ENCODE results near the gene RTF2. TPM values are rescaled to one million over a fixed set of nuclear protein-coding genes. Genes with fewer than 3 reads are reported as not detected.

RTF2 gene
- total RNA-seq, 2 experiments from 2014 or later: 118 to 125 TPM

GRCh38 chr20:56438284-56438683, 30.1 kb upstream of the RTF2 start:
- Mint-ChIP-seq H3K4me3 (no peak overlapping the region), H3K27me3 (ENCODE audit: low read depth) (no peaks in the 10 kb centered on the region), H3K27ac (peak overlapping the region; percentile 32), H3K36me3 (ENCODE audit: low read depth) (peaks cover 56% of the 10 kb centered on the region), H3K9me3 (ENCODE audit: insufficient read depth) (no peaks in the 10 kb centered on the region), H3K4me1 (ENCODE audit: low read depth) (peaks cover 59% of the 10 kb centered on the region)
- CTCF ChIA-PET: interaction anchor here (0.6 kb wide), 1 partner anchor 810 kb away, joined by 3 read pairs; no protein-coding TSS in a partner anchor
- POLR2A ChIA-PET: no interaction called here
- DNase-seq (no peak), ATAC-seq (no peak)

- peaks cover 62% of the 10 kb centered on the region for H3K4me1 Mint-ChIP-seq (ENCODE audit: low read depth)
- H3K27me3 Mint-ChIP-seq (ENCODE audit: low read depth): no peaks in the 10 kb centered on the region
- H3K36me3 Mint-ChIP-seq (ENCODE audit: low read depth): peaks cover 51% of the 10 kb centered on the region
- no peaks in the 10 kb centered on the region for H3K9me3 Mint-ChIP-seq (ENCODE audit: insufficient read depth)
- H3K27ac Mint-ChIP-seq: peak overlapping the region; percentile 88
- CTCF ChIA-PET: interaction anchor here (0.9 to 1.7 kb wide), 8 partner anchors 14 to 42 kb away, joined by 3 to 10 read pairs (median 4); partner anchors contain the start of gene CASS4
- POLR2A ChIA-PET: interaction anchor here (1.0 to 1.8 kb wide), 5 partner anchors 9 to 48 kb away, joined by 3 to 10 read pairs (median 7); partner anchors contain the start of genes AURKA, CASS4 and CSTF1
- ATAC-seq: peak; percentile 42
- peak; percentile 43 for DNase-seq
- H3K4me3 Mint-ChIP-seq: peak overlapping the region; percentile 42
Measured at GRCh38 chr20:56439771-56440291, 28.6 kb upstream of the RTF2 start.

GRCh38 chr20:56440346-56441007, 27.9 kb upstream of the RTF2 start:
- no peaks in the 10 kb centered on the region for H3K27me3 Mint-ChIP-seq (ENCODE audit: low read depth)
- H3K9me3 Mint-ChIP-seq (ENCODE audit: insufficient read depth): no peaks in the 10 kb centered on the region
- ChIA-PET POLR2A (interaction anchor here (1.0 to 1.8 kb wide), 3 partner anchors 12 to 29 kb away, joined by 3 to 10 read pairs (median 7); partner anchors contain the start of gene CASS4), CTCF (interaction anchor here (1.0 to 3.0 kb wide), 7 partner anchors 15 to 43 kb away, joined by 3 to 10 read pairs (median 5); partner anchors contain the start of gene CASS4)
- DNase-seq (peak; percentile 84), ATAC-seq (peak; percentile 64)
- peak overlapping the region; percentile 88 for H3K27ac Mint-ChIP-seq
- H3K4me3 Mint-ChIP-seq: peak overlapping the region; percentile 42
- peaks cover 64% of the 10 kb centered on the region for H3K4me1 Mint-ChIP-seq (ENCODE audit: low read depth)
- H3K36me3 Mint-ChIP-seq (ENCODE audit: low read depth): peaks cover 53% of the 10 kb centered on the region

GRCh38 chr20:56442389-56443365, 25.8 kb upstream of the RTF2 start:
- ATAC-seq (no peak), DNase-seq (no peak)
- H3K27me3 Mint-ChIP-seq (ENCODE audit: low read depth): no peaks in the 10 kb centered on the region
- peak overlapping the region; percentile 20 for H3K4me3 Mint-ChIP-seq
- peaks cover 57% of the 10 kb centered on the region for H3K36me3 Mint-ChIP-seq (ENCODE audit: low read depth)
- H3K4me1 Mint-ChIP-seq (ENCODE audit: low read depth): peaks cover 64% of the 10 kb centered on the region
- H3K9me3 Mint-ChIP-seq (ENCODE audit: insufficient read depth): no peaks in the 10 kb centered on the region
- ChIA-PET CTCF (interaction anchor here (1.0 to 3.0 kb wide), 9 partner anchors 9 to 49 kb away, joined by 3 to 9 read pairs (median 5); no protein-coding TSS in a partner anchor), POLR2A (interaction anchor here (0.7 to 2.9 kb wide), 8 partner anchors 18 to 50 kb away, joined by 3 to 14 read pairs (median 4); partner anchors contain the start of genes AURKA, CASS4, CSTF1 and RTF2)
- H3K27ac Mint-ChIP-seq: peak overlapping the region; percentile 80

- Mint-ChIP-seq H3K36me3 (ENCODE audit: low read depth) (peaks cover 55% of the 10 kb centered on the region), H3K4me3 (no peak overlapping the region), H3K27ac (peak overlapping the region; percentile 22), H3K9me3 (ENCODE audit: insufficient read depth) (no peaks in the 10 kb centered on the region), H3K4me1 (ENCODE audit: low read depth) (peaks cover 54% of the 10 kb centered on the region), H3K27me3 (ENCODE audit: low read depth) (no peaks in the 10 kb centered on the region)
- POLR2A ChIA-PET: interaction anchor here (0.8 to 2.9 kb wide), 6 partner anchors 17 to 52 kb away, joined by 3 to 14 read pairs (median 4); partner anchors contain the start of genes AURKA, CASS4, CSTF1 and RTF2
- DNase-seq (no peak), ATAC-seq (no peak)
- CTCF ChIA-PET: interaction anchor here (1.2 to 3.0 kb wide), 4 partner anchors 10 to 32 kb away, joined by 4 to 9 read pairs (median 8); partner anchors contain the start of gene CASS4
Measured at GRCh38 chr20:56443654-56444540, 24.5 kb upstream of the RTF2 start.

GRCh38 chr20:56445130-56445529, 23.3 kb upstream of the RTF2 start:
- POLR2A ChIA-PET: interaction anchor here (0.8 kb wide), 1 partner anchor 32 kb away, joined by 3 read pairs; no protein-coding TSS in a partner anchor
- Mint-ChIP-seq H3K4me3 (no peak overlapping the region), H3K36me3 (ENCODE audit: low read depth) (peaks cover 54% of the 10 kb centered on the region), H3K27ac (no peak overlapping the region), H3K9me3 (ENCODE audit: insufficient read depth) (no peaks in the 10 kb centered on the region), H3K27me3 (ENCODE audit: low read depth) (no peaks in the 10 kb centered on the region), H3K4me1 (ENCODE audit: low read depth) (peaks cover 44% of the 10 kb centered on the region)
- CTCF ChIA-PET: interaction anchor here (1.2 kb wide), 1 partner anchor 33 kb away, joined by 4 read pairs; the partner anchor contains the start of gene CASS4
- DNase-seq (no peak), ATAC-seq (no peak)

- ATAC-seq (no peak), DNase-seq (no peak)
- ChIA-PET POLR2A (no interaction called here), CTCF (no interaction called here)
- Mint-ChIP-seq H3K27me3 (ENCODE audit: low read depth) (no peaks in the 10 kb centered on the region), H3K4me1 (ENCODE audit: low read depth) (peaks cover 40% of the 10 kb centered on the region), H3K27ac (no peak overlapping the region), H3K4me3 (no peak overlapping the region), H3K36me3 (ENCODE audit: low read depth) (peaks cover 53% of the 10 kb centered on the region), H3K9me3 (ENCODE audit: insufficient read depth) (no peaks in the 10 kb centered on the region)
Measured at GRCh38 chr20:56445540-56445939, 22.9 kb upstream of the RTF2 start.

- ChIA-PET CTCF (interaction anchor here (1.6 kb wide), 1 partner anchor 12 kb away, joined by 3 read pairs; no protein-coding TSS in a partner anchor), POLR2A (interaction anchor here (0.6 kb wide), 1 partner anchor 10 kb away, joined by 3 read pairs; no protein-coding TSS in a partner anchor)
- Mint-ChIP-seq H3K27ac (no peak overlapping the region), H3K4me1 (ENCODE audit: low read depth) (peaks cover 29% of the 10 kb centered on the region), H3K36me3 (ENCODE audit: low read depth) (peaks cover 59% of the 10 kb centered on the region), H3K9me3 (ENCODE audit: insufficient read depth) (no peaks in the 10 kb centered on the region), H3K4me3 (no peak overlapping the region), H3K27me3 (ENCODE audit: low read depth) (no peaks in the 10 kb centered on the region)
- no peak for ATAC-seq
- no peak for DNase-seq
Measured at GRCh38 chr20:56447227-56447626, 21.2 kb upstream of the RTF2 start.

- no peaks in the 10 kb centered on the region for H3K27me3 Mint-ChIP-seq (ENCODE audit: low read depth)
- peaks cover 24% of the 10 kb centered on the region for H3K4me1 Mint-ChIP-seq (ENCODE audit: low read depth)
- ChIA-PET POLR2A (no interaction called here), CTCF (no interaction called here)
- ATAC-seq: no peak
- H3K9me3 Mint-ChIP-seq (ENCODE audit: insufficient read depth): no peaks in the 10 kb centered on the region
- peaks cover 67% of the 10 kb centered on the region for H3K36me3 Mint-ChIP-seq (ENCODE audit: low read depth)
- no peak overlapping the region for H3K4me3 Mint-ChIP-seq
- no peak for DNase-seq
- no peak overlapping the region for H3K27ac Mint-ChIP-seq
Measured at GRCh38 chr20:56449459-56449858, 19.0 kb upstream of the RTF2 start.

GRCh38 chr20:56451056-56451765, 17.2 kb upstream of the RTF2 start:
- DNase-seq (no peak), ATAC-seq (no peak)
- CTCF ChIA-PET: interaction anchor here (1.1 kb wide), 1 partner anchor 9 kb away, joined by 3 read pairs; no protein-coding TSS in a partner anchor
- H3K36me3 Mint-ChIP-seq (ENCODE audit: low read depth): peaks cover 70% of the 10 kb centered on the region
- no peaks in the 10 kb centered on the region for H3K9me3 Mint-ChIP-seq (ENCODE audit: insufficient read depth)
- POLR2A ChIA-PET: no interaction called here
- H3K4me1 Mint-ChIP-seq (ENCODE audit: low read depth): peaks cover 27% of the 10 kb centered on the region
- no peaks in the 10 kb centered on the region for H3K27me3 Mint-ChIP-seq (ENCODE audit: low read depth)
- H3K27ac Mint-ChIP-seq: peak overlapping the region; percentile 22
- H3K4me3 Mint-ChIP-seq: no peak overlapping the region

Measured in activated CD8-positive, alpha-beta T cell treated with anti-CD3 and anti-CD28 coated beads, Interleukin-2, amount 10 ng/mL, durations not matched to agents 7 days and 5 days (primary cell).